Osteoblast (primary cell): ENCODE measurements around the gene CD300A. TPM values are rescaled to one million over a fixed set of nuclear protein-coding genes. Genes with fewer than 3 reads are reported as not detected.

Source experiments
- DNase-seq: peaks from one replicate; pipeline ENCODE4 v3.0.0; 2011; ENCODE audit warnings: low spot score, mixed read lengths; ENCODE audit not compliant: insufficient read length; ENCODE audit errors: missing footprints
- H2AFZ ChIP-seq: 2 replicates; pipeline ENCODE4 v1.6.0; 2011; ENCODE audit warnings: mild to moderate bottlenecking, low read length
- H3K27ac ChIP-seq: 2 replicates; pipeline ENCODE4 v1.5.1; 2011; ENCODE audit warnings: mild to moderate bottlenecking, low read depth, low read length, moderate library complexity
- H3K27me3 ChIP-seq: 2 replicates; pipeline ENCODE4 v1.6.0; 2012; ENCODE audit warnings: mild to moderate bottlenecking, control low read depth, inconsistent platforms, low read length, moderate library complexity; ENCODE audit not compliant: insufficient read depth
- H3K36me3 ChIP-seq: 2 replicates; pipeline ENCODE4 v1.5.1; 2011; ENCODE audit warnings: mild to moderate bottlenecking, low read length, control low read depth, moderate library complexity; ENCODE audit not compliant: insufficient read depth
- H3K4me1 ChIP-seq: 2 replicates; pipeline ENCODE4 v1.5.1; 2011; ENCODE audit warnings: mild to moderate bottlenecking, low read length, control low read depth, moderate library complexity; ENCODE audit not compliant: insufficient read depth
- H3K4me2 ChIP-seq: 2 replicates; pipeline ENCODE4 v1.6.0; 2011; ENCODE audit warnings: mild to moderate bottlenecking, low read length; ENCODE audit not compliant: insufficient read depth
- H3K4me3 ChIP-seq: fragments of 200-600 bp; sonication (generic); 3 replicates; pipeline ENCODE4 v1.5.1; 2012; ENCODE audit warnings: mild to moderate bottlenecking, low read length, inconsistent platforms; ENCODE audit not compliant: insufficient read depth
- H3K79me2 ChIP-seq: 2 replicates; pipeline ENCODE4 v1.6.0; 2012; ENCODE audit warnings: mild to moderate bottlenecking, low read length, control low read depth, inconsistent platforms; ENCODE audit not compliant: insufficient read depth
- H3K9me3 ChIP-seq: 2 replicates; pipeline ENCODE4 v1.5.1; 2011; ENCODE audit warnings: low read depth, low read length, control low read depth
- H4K20me1 ChIP-seq: 2 replicates; pipeline ENCODE4 v1.6.0; 2012; ENCODE audit warnings: mild to moderate bottlenecking, low read length, control low read depth; ENCODE audit not compliant: insufficient read depth
- total RNA-seq: library from RNA; depleted of rRNA; stranded (reverse); fragments of >200 nt; gene quantifications from 2 replicates; pipeline ENCODE4 v1.2.3, GENCODE V29; 2012
- TF ChIP-seq, protein P1 (sequence below): IDR thresholded peaks from 2 replicates; pipeline ENCODE4 v1.5.1; 2011; ENCODE audit warnings: mild to moderate bottlenecking, low read depth, low read length, moderate library complexity; ENCODE audit errors: extremely low read depth

Gene CD300A
- total RNA-seq, 1 donor: not detected

DNA sequence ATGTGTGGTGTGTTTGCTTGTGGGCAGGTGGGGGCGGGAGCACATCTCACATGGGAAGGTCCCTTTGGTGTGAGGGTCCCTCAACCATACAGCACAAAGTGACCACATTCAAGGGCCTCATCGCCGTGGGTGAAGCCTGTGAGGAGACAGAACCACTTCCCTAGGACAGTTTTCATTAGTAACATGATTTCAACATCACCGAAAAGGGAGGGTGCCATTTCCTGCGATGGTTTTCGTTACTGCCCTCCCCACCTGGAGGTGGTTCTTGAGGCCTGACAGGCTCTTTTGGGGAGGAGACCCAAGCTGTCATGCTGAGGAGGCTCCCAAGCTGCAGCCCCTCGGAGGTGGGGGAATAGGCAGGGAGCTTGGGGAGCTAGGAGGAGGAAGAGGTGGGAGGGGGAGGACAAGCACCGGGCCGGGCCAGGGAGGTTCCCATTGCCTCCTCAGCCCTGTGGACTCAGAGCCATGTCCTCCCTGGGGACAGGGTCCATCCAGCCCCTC is 55.3 kb downstream of the CD300A start:
- no peak overlapping the region for H3K4me3 ChIP-seq
- DNase-seq: no peak

DNA sequence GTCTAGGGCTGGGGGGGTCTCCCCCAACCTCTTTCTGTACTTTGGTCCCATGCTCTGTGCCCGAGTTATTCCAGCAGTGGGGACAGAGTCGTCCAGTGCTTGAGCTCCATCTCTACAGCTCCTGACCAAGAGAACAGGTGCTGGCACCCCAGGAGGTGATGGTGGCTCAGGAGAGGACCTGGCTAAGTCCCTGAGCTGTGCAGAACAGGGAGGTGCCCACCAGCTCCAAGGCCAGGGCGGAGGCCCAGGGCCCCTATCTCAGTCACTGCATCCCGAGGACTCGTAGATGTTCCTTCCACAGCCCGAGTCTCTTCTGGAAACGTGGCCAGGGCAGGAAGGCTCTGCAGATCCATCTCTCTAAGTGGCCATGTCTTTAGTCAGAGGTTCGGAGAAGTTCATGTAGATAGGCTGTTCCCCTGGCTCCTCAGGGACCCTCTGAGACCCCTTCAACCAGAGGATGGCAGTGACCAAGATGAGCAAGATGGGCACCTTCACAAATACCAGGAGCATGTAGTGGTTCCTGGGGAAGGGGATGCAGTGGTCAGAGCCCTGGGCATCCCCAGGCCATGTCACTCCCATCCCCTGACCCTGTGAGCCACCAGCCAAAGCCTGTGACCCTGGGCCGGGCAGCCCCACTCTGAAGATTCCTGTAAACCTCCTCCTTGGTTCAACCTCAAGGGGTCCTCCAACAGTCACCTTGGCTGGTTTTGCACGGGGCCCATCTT is 56.1 kb downstream of the CD300A start:
- peaks cover 2% of the 10 kb centered on the region for H3K9me3 ChIP-seq
- no peaks in the 10 kb centered on the region for H3K79me2 ChIP-seq
- no peaks in the 10 kb centered on the region for H4K20me1 ChIP-seq
- no peaks in the 10 kb centered on the region for H3K27me3 ChIP-seq
- H2AFZ ChIP-seq: no peak overlapping the region
- H3K4me1 ChIP-seq: no peaks in the 10 kb centered on the region
- no peak overlapping the region for H3K27ac ChIP-seq
- H3K36me3 ChIP-seq: no peaks in the 10 kb centered on the region
- H3K4me2 ChIP-seq: no peak overlapping the region
- TF ChIP-seq, protein P1, sequence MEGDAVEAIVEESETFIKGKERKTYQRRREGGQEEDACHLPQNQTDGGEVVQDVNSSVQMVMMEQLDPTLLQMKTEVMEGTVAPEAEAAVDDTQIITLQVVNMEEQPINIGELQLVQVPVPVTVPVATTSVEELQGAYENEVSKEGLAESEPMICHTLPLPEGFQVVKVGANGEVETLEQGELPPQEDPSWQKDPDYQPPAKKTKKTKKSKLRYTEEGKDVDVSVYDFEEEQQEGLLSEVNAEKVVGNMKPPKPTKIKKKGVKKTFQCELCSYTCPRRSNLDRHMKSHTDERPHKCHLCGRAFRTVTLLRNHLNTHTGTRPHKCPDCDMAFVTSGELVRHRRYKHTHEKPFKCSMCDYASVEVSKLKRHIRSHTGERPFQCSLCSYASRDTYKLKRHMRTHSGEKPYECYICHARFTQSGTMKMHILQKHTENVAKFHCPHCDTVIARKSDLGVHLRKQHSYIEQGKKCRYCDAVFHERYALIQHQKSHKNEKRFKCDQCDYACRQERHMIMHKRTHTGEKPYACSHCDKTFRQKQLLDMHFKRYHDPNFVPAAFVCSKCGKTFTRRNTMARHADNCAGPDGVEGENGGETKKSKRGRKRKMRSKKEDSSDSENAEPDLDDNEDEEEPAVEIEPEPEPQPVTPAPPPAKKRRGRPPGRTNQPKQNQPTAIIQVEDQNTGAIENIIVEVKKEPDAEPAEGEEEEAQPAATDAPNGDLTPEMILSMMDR: no peak
- no peak overlapping the region for H3K4me3 ChIP-seq
- no peak for DNase-seq

More for the DNA sequence above, 55.3 kb downstream of the CD300A start:
- TF ChIP-seq, protein P1: no peak
- peaks cover 2% of the 10 kb centered on the region for H3K9me3 ChIP-seq
- no peaks in the 10 kb centered on the region for H4K20me1 ChIP-seq
- no peaks in the 10 kb centered on the region for H3K27me3 ChIP-seq
- H3K79me2 ChIP-seq: no peaks in the 10 kb centered on the region
- H2AFZ ChIP-seq: no peak overlapping the region
- H3K4me2 ChIP-seq: no peak overlapping the region
- H3K36me3 ChIP-seq: no peaks in the 10 kb centered on the region
- H3K4me1 ChIP-seq: no peaks in the 10 kb centered on the region
- H3K27ac ChIP-seq: no peak overlapping the region

DNA sequence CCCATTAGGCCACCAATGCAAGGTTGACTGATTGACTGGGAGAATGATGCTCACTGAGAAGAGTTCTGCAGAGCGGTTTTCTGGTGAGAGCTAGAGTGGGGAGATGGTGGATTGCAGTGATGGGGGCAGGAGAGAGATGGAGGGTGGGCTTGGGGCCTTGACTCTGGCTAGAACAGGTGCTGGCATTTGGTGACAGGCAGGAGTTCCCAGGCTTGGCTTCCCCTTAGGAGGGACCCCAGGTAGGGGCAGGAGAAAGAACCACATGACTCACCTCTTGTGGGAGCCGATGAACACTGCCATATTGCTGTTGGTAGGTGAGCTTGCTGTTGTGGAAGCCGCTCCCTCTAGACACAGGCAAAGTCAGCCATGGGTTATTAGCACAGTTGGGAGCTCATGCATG is 56.9 kb downstream of the CD300A start:
- Histone ChIP-seq H3K27me3 (no peaks in the 10 kb centered on the region), H3K4me3 (no peak overlapping the region), H3K27ac (no peak overlapping the region), H3K36me3 (no peaks in the 10 kb centered on the region), H3K4me2 (no peak overlapping the region), H2AFZ (no peak overlapping the region), H3K79me2 (no peaks in the 10 kb centered on the region), H3K4me1 (no peaks in the 10 kb centered on the region), H3K9me3 (peaks cover 2% of the 10 kb centered on the region), H4K20me1 (no peaks in the 10 kb centered on the region)
- TF ChIP-seq, protein P1: no peak
- DNase-seq: no peak

DNA sequence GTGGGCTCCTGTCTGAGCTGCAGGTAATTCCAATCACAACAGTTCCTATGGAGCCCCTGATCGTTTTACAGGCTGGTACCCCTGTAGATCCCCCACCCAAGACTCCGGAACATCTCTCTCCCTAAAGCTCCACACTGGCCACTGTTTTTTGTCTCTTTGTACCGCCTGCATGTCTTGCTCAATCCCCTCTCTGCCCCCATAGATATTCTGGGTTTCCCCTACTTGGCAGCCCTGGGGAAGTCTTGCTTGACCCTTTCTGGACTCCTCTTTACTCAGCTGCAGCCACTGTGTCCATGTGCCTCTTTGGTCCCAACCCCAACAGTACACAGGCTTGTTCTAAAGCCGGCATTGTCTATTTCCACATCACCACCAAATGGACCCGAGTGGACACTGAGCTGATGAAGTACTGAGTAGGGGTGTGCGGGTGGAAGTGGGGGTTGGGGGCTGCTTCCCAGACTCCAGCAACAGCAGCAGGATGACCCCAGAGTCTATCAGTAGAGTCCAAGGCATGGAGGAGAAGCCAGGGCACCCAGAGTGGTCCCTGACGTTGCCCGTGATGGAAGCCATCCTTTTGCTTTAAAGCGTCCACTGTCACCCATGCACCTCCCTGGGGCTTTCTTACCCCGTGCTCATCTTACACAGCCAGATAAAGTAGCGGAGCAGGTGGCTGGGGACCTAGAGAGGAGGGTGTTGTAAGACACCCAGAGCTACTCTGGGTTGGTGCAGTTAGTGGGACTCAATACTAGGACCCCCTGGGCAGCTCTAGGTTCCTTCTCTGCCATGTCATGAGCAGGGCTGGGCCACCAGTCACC is 58.4 kb downstream of the CD300A start:
- Histone ChIP-seq H3K9me3 (peaks cover 2% of the 10 kb centered on the region), H3K4me1 (no peaks in the 10 kb centered on the region), H2AFZ (no peak overlapping the region), H3K4me3 (no peak overlapping the region), H4K20me1 (no peaks in the 10 kb centered on the region), H3K4me2 (no peak overlapping the region), H3K79me2 (no peaks in the 10 kb centered on the region), H3K27me3 (no peaks in the 10 kb centered on the region), H3K36me3 (no peaks in the 10 kb centered on the region), H3K27ac (no peak overlapping the region)
- TF ChIP-seq, protein P1: no peak
- no peak for DNase-seq
